K562 (cell line): ENCODE measurements around the gene EFEMP2. TPM values are rescaled to one million over a fixed set of nuclear protein-coding genes. Genes with fewer than 3 reads are reported as not detected.

Experiments
- BCLAF1 ChIP-seq, 2 experiments: fragments of 450-650 bp in 1 of 2; IDR thresholded peaks; 2 replicates each; pipeline ENCODE4 v1.6.1; 2011 to 2017; ENCODE audit warnings: low read depth in 2 of 2, antibody characterized with exemption in 1 of 2, borderline replicate concordance in 1 of 2, low read length in 1 of 2, mild to moderate bottlenecking in 1 of 2, mixed read lengths in 1 of 2; ENCODE audit not compliant: control insufficient read depth in 1 of 2
- CBFA2T3 ChIP-seq: fragments of 450-650 bp; IDR thresholded peaks from 2 replicates; pipeline ENCODE4 v1.6.1; 2017
- ELF2 ChIP-seq: fragments of 250-450 bp; sonication (Bioruptor Pico); IDR thresholded peaks from 2 replicates; pipeline ENCODE4 v1.5.0; 2021; ENCODE audit warnings: mild to moderate bottlenecking
- JUN ChIP-seq, 2 experiments: sonication (generic) in 1 of 2; formaldehyde crosslinking in 1 of 2; IDR thresholded peaks; 2 replicates each; pipeline versions ENCODE4 v1.6.1 to v1.8.0; 2012 to 2022; ENCODE audit warnings: borderline replicate concordance in 2 of 2, mild to moderate bottlenecking in 2 of 2, improper control_type of control experiment in 1 of 2, low read depth in 1 of 2, low read length in 1 of 2, missing genetic modification reagents in 1 of 2
- NR2C1 ChIP-seq, 2 experiments: fragments of 450-650 bp; IDR thresholded peaks; 2 replicates each; pipeline ENCODE4 v1.6.1; 2017; ENCODE audit warnings: mild to moderate bottlenecking in 2 of 2, antibody characterized with exemption in 1 of 2, inconsistent platforms in 1 of 2, missing compliant biosample characterization in 1 of 2, missing genetic modification characterization in 1 of 2
- POLR2A ChIP-seq: fragments of 450-650 bp; conservative IDR thresholded peaks from 2 replicates; pipeline ENCODE4 v1.6.1; 2016
- SMARCA5 ChIP-seq: fragments of 450-650 bp; IDR thresholded peaks from 2 replicates; pipeline ENCODE4 v1.6.1; 2016
- TAF15 ChIP-seq: fragments of 200-400 bp; formaldehyde crosslinking; IDR thresholded peaks from 2 replicates; pipeline ENCODE4 v1.6.1; 2017; ENCODE audit warnings: mild to moderate bottlenecking, low read depth, low read length, moderate library complexity
- ZNF407 ChIP-seq: fragments of 450-650 bp; IDR thresholded peaks from 2 replicates; pipeline ENCODE4 v1.6.1; 2016; ENCODE audit warnings: low read depth
- ZNF780A ChIP-seq: fragments of 250-450 bp; sonication (Bioruptor Pico); IDR thresholded peaks from 2 replicates; pipeline ENCODE4 v1.5.0; 2021; ENCODE audit warnings: mild to moderate bottlenecking
- polyA plus RNA-seq, 8 experiments: library from polyadenylated mRNA; depleted of rRNA in 4 of 8; stranded (reverse) in 5 of 8; unstranded in 3 of 8; fragments of >200 nt; fragmentation: Nextera tagmentation in 2 of 8; fragmentation: Illumina TruSeq in 1 of 8; extraction: Ambion mirVana in 2 of 8; extraction: Trizol in 1 of 8; gene quantifications; 2 replicates each; pipeline versions ENCODE4 v1.2.1 to v1.2.3, GENCODE V29; 2011 to 2014; ENCODE audit warnings: inconsistent platforms in 1 of 8, missing spikeins in 1 of 8
- total RNA-seq, 7 experiments: library from RNA; depleted of rRNA in 6 of 7; stranded (reverse); fragments of >200 nt in 6 of 7; fragmentation: Illumina TruSeq in 2 of 7; extraction: Trizol in 2 of 7; gene quantifications; 2 replicates each; pipeline versions ENCODE4 v1.2.1 to v1.2.3, GENCODE V29; 2011 to 2021; ENCODE audit warnings: low replicate concordance in 1 of 7
- TF ChIP-seq, protein P1 (sequence below): fragments of 150-350 bp; conservative IDR thresholded peaks from 2 replicates; pipeline ENCODE4 v1.6.1; 2014; ENCODE audit warnings: low read length
- TF ChIP-seq, protein P2 (sequence below), 2 experiments: fragments of 450-650 bp in 1 of 2; sonication (generic) in 1 of 2; formaldehyde crosslinking in 1 of 2; IDR thresholded peaks in 1 of 2; conservative IDR thresholded peaks in 1 of 2; 2 replicates each; pipeline versions ENCODE4 v1.6.1 to v1.8.1; 2016 to 2023; ENCODE audit warnings: mild to moderate bottlenecking in 2 of 2, moderate library complexity in 2 of 2, inconsistent platforms in 1 of 2, missing genetic modification reagents in 1 of 2

The EFEMP2 gene
- total and polyA plus RNA-seq, 9 of the 15 experiments (the other 6 are each of a cell fraction or from before 2014, with no cell fraction given): 0.07 to 2.9 (median 0.69) TPM; not detected in 1

GRCh38 chr11:65903068-65903481, 30.5 kb upstream of the EFEMP2 start (continued):
- TF ChIP-seq ZNF407: no peak
- no peak for TF ChIP-seq TAF15
- TF ChIP-seq CBFA2T3: peak; percentile 41; the same call in 1 of the 2 replicates
- no peak for TF ChIP-seq ZNF780A
- no peak for TF ChIP-seq POLR2A
- no peak for TF ChIP-seq JUN (IDR thresholded peaks at IDR 0.05; ENCODE audit: borderline replicate concordance, low read depth, low read length)
- no peak for TF ChIP-seq JUN (CRISPR knock-in tag; IDR thresholded peaks at IDR 0.05; ENCODE audit: borderline replicate concordance)
- no peak for TF ChIP-seq ELF2 (CRISPR knock-in tag)
- no peak for TF ChIP-seq SMARCA5
- TF ChIP-seq BCLAF1 (IDR thresholded peaks at IDR 0.05; ENCODE audit: borderline replicate concordance in 1 of 2, control insufficient read depth in 1 of 2, low read depth in 2 of 2, low read length in 1 of 2): 0 out of 4 replicates have a peak, but pooled peaks of 1 of the 2 experiments have one; percentile 25
- TF ChIP-seq NR2C1 (IDR thresholded peaks at IDR 0.05): peak; percentile 79
- TF ChIP-seq NR2C1 (tag; IDR thresholded peaks at IDR 0.05): peak; percentile 77
- TF ChIP-seq, protein P1, sequence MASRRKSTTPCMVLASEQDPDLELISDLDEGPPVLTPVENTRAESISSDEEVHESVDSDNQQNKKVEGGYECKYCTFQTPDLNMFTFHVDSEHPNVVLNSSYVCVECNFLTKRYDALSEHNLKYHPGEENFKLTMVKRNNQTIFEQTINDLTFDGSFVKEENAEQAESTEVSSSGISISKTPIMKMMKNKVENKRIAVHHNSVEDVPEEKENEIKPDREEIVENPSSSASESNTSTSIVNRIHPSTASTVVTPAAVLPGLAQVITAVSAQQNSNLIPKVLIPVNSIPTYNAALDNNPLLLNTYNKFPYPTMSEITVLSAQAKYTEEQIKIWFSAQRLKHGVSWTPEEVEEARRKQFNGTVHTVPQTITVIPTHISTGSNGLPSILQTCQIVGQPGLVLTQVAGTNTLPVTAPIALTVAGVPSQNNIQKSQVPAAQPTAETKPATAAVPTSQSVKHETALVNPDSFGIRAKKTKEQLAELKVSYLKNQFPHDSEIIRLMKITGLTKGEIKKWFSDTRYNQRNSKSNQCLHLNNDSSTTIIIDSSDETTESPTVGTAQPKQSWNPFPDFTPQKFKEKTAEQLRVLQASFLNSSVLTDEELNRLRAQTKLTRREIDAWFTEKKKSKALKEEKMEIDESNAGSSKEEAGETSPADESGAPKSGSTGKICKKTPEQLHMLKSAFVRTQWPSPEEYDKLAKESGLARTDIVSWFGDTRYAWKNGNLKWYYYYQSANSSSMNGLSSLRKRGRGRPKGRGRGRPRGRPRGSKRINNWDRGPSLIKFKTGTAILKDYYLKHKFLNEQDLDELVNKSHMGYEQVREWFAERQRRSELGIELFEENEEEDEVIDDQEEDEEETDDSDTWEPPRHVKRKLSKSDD: no peak
- TF ChIP-seq, protein P2, sequence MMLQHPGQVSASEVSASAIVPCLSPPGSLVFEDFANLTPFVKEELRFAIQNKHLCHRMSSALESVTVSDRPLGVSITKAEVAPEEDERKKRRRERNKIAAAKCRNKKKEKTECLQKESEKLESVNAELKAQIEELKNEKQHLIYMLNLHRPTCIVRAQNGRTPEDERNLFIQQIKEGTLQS (IDR thresholded peaks at IDR 0.05): peak; percentile 77
- TF ChIP-seq, protein P2 (CRISPR knock-in tag; conservative IDR thresholded peaks at IDR 0.05): no peak
